DMS 273 treated with DMSO at 0.1 percent for 48 hours (cell line): ENCODE measurements around the gene PITPNC1.
"Not testable (repeated sequence)": the region's sequence is repeated elsewhere in the genome, so short reads cannot be mapped to it uniquely, and the experiment has no call there.

Experiments used
- DNase-seq: peaks from one replicate; lab custom pipeline; 2025; lab: John Stamatoyannopoulos, UW

The PITPNC1 gene

GRCh38 chr17:67461876-67462275 is 84.8 kb downstream of the PITPNC1 start:
- DNase-seq = no peak

- DNase-seq = no peak
Measured at GRCh38 chr17:67466251-67466796, 89.2 kb downstream of the PITPNC1 start.

GRCh38 chr17:67467500-67468455 is 90.7 kb downstream of the PITPNC1 start:
- DNase-seq = peak; percentile 55

GRCh38 chr17:67469208-67469980 is 92.3 kb downstream of the PITPNC1 start:
- no peak for DNase-seq

GRCh38 chr17:67470163-67470562 is 93.1 kb downstream of the PITPNC1 start:
- DNase-seq = no peak

GRCh38 chr17:67471118-67471517 is 94.0 kb downstream of the PITPNC1 start:
- no peak for DNase-seq

GRCh38 chr17:67472606-67473005 is 95.5 kb downstream of the PITPNC1 start:
- not testable (repeated sequence) for DNase-seq

GRCh38 chr17:67474081-67474661 is 97.1 kb downstream of the PITPNC1 start:
- no peak for DNase-seq

GRCh38 chr17:67475161-67475937 is 98.3 kb downstream of the PITPNC1 start:
- peak; percentile 57 for DNase-seq

- no peak for DNase-seq
Measured at GRCh38 chr17:67476787-67477335, 99.8 kb downstream of the PITPNC1 start.

- no peak for DNase-seq
Measured at GRCh38 chr17:67477687-67478086, 100.6 kb downstream of the PITPNC1 start.

GRCh38 chr17:67478401-67479041 is 101.4 kb downstream of the PITPNC1 start:
- DNase-seq = no peak

- DNase-seq = no peak
Measured at GRCh38 chr17:67479148-67479547, 102.1 kb downstream of the PITPNC1 start.

GRCh38 chr17:67480959-67481358 is 103.9 kb downstream of the PITPNC1 start:
- DNase-seq = not testable (repeated sequence)

- DNase-seq = no peak
Measured at GRCh38 chr17:67481808-67482207, 104.7 kb downstream of the PITPNC1 start.

GRCh38 chr17:67482764-67483163 is 105.7 kb downstream of the PITPNC1 start:
- DNase-seq = no peak

GRCh38 chr17:67484261-67484660 is 107.2 kb downstream of the PITPNC1 start:
- no peak for DNase-seq

- no peak for DNase-seq
Measured at GRCh38 chr17:67485666-67486065, 108.6 kb downstream of the PITPNC1 start.

- no peak for DNase-seq
Measured at GRCh38 chr17:67487506-67487905, 110.4 kb downstream of the PITPNC1 start.

GRCh38 chr17:67488161-67488560 is 111.1 kb downstream of the PITPNC1 start:
- no peak for DNase-seq

GRCh38 chr17:67488768-67489167 is 111.7 kb downstream of the PITPNC1 start:
- DNase-seq = no peak
